22Rv1 (cell line): ENCODE results near the gene CNTN5.

ENCODE experiments used
- ZFX ChIP-seq: fragments of 450-650 bp; IDR thresholded peaks from 2 replicates; pipeline ENCODE4 v1.6.1; 2017; ENCODE audit warnings: antibody characterized with exemption, borderline replicate concordance
- TF ChIP-seq, protein P1 (sequence below): fragments of 450-650 bp; IDR thresholded peaks from 2 replicates; pipeline ENCODE4 v1.5.1; 2017; ENCODE audit warnings: mild to moderate bottlenecking

- TF ChIP-seq, protein P1, sequence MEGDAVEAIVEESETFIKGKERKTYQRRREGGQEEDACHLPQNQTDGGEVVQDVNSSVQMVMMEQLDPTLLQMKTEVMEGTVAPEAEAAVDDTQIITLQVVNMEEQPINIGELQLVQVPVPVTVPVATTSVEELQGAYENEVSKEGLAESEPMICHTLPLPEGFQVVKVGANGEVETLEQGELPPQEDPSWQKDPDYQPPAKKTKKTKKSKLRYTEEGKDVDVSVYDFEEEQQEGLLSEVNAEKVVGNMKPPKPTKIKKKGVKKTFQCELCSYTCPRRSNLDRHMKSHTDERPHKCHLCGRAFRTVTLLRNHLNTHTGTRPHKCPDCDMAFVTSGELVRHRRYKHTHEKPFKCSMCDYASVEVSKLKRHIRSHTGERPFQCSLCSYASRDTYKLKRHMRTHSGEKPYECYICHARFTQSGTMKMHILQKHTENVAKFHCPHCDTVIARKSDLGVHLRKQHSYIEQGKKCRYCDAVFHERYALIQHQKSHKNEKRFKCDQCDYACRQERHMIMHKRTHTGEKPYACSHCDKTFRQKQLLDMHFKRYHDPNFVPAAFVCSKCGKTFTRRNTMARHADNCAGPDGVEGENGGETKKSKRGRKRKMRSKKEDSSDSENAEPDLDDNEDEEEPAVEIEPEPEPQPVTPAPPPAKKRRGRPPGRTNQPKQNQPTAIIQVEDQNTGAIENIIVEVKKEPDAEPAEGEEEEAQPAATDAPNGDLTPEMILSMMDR = no peak
- no peak for TF ChIP-seq ZFX
These were observed 1376.7 kb downstream of the CNTN5 start for GRCh38 chr11:100397401-100397800.
